Measurements from ENCODE around the gene CCDC142. TPM values are rescaled to one million over a fixed set of nuclear protein-coding genes. Genes with fewer than 3 reads are reported as not detected.

The CCDC142 gene
- total RNA-seq, 1 donor from 2014 or later: 9.5 TPM

DNA sequence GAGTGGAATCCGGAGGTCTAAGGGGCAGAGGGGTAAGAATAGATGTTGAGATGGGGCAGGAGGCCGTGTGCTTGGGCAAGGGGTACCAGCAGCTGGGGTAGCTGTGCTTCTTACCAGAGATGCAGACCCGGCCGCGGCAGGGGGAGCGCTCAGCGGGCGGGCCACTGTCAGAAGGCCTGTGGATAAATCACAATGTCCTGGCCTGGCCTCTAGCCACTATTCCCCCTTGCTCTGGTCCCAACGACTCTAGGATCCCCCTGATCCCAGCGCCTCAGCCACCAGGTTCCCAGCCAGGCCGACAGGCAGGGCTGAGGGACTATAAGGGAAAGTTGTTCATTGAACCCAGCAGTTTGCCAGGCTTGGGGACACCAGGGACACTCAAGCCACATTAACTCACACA is 52.3 kb downstream of the CCDC142 start:
- Histone ChIP-seq H3K36me3 (ENCODE audit: control insufficient read depth, insufficient read depth, low read length) (peaks cover 2% of the 10 kb centered on the region), H3K27me3 (ENCODE audit: control insufficient read depth, insufficient read depth, low read length) (no peaks in the 10 kb centered on the region), H3K4me3 (ENCODE audit: low read depth, low read length) (no peak overlapping the region)
- DNase-seq (ENCODE audit: low read depth): no peak
- TF ChIP-seq, protein P1, sequence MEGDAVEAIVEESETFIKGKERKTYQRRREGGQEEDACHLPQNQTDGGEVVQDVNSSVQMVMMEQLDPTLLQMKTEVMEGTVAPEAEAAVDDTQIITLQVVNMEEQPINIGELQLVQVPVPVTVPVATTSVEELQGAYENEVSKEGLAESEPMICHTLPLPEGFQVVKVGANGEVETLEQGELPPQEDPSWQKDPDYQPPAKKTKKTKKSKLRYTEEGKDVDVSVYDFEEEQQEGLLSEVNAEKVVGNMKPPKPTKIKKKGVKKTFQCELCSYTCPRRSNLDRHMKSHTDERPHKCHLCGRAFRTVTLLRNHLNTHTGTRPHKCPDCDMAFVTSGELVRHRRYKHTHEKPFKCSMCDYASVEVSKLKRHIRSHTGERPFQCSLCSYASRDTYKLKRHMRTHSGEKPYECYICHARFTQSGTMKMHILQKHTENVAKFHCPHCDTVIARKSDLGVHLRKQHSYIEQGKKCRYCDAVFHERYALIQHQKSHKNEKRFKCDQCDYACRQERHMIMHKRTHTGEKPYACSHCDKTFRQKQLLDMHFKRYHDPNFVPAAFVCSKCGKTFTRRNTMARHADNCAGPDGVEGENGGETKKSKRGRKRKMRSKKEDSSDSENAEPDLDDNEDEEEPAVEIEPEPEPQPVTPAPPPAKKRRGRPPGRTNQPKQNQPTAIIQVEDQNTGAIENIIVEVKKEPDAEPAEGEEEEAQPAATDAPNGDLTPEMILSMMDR (IDR thresholded peaks at IDR 0.05; ENCODE audit: insufficient read depth, low read length, poor library complexity, severe bottlenecking): no peak

DNA sequence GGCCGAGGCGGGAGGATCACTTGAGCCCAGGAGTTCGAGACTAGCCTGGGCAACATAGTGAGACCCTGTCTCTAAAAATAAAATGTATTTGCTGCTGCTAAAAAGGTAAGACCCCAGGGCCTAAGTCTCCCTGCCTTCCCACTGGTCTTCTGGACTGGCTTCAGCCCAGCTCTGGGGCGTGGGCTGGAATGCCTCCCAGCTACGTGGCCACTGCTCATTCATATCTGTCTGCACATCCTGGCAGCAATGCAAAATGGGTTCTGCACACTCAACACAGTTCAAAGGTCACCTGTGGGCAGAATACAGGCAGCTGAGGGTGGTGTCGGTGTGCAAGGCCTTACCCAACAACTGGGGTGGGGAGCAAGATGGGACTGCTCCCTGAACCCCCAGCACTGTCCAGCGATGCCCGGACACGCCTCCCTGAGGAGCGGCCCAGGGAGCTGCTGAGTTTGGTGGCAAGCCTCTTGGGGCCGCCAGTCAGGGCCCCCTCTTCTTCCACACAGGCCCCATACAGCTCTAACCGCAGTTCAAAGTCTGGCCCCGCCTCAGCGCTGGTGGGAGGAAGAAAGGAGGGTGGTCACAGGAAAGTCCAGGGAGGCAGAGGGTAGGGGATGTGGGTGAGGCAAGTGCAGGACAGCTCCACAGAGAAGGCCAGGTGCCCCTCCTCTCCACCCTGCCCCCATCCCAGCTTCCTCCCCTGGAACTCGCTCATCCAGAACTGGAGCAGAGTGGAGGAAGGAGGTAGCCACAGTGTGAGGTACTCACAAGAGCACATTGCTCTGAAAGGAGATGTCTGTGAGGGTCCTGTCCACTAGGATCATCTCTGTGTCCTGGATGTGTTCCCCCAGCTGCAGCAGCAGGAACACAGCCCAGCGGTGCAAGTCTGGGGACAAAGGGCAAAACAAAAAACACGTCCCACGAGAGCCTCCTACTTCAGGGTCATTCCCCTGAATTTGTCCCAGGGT is 53.0 kb downstream of the CCDC142 start:
- Histone ChIP-seq H3K36me3 (ENCODE audit: control insufficient read depth, insufficient read depth, low read length) (peaks cover 2% of the 10 kb centered on the region), H3K27me3 (ENCODE audit: control insufficient read depth, insufficient read depth, low read length) (no peaks in the 10 kb centered on the region), H3K4me3 (ENCODE audit: low read depth, low read length) (no peak overlapping the region)
- TF ChIP-seq, protein P1 (IDR thresholded peaks at IDR 0.05; ENCODE audit: insufficient read depth, low read length, poor library complexity, severe bottlenecking): no peak
- no peak for DNase-seq (ENCODE audit: low read depth)

DNA sequence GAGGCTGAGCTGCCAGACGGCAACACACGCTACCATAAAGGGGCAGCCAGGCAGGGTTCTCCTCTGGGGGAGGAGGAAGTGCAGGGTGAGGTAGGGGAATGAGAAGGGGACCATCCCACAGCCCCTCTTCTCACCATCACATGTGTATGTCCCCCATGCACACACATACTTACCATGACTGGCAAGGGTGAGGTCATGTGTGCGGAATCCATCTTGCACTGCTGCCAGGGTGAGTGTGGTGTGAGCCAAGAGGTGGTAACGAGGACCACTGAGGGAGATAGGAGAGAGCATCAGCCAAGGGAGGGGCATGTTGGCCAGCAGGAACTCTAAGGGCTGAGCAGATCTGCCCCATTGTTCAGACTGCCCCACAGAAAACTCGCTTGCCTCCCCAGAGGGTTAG is 54.1 kb downstream of the CCDC142 start:
- H3K36me3 ChIP-seq (ENCODE audit: control insufficient read depth, insufficient read depth, low read length): peaks cover 2% of the 10 kb centered on the region
- H3K27me3 ChIP-seq (ENCODE audit: control insufficient read depth, insufficient read depth, low read length): no peaks in the 10 kb centered on the region

DNA sequence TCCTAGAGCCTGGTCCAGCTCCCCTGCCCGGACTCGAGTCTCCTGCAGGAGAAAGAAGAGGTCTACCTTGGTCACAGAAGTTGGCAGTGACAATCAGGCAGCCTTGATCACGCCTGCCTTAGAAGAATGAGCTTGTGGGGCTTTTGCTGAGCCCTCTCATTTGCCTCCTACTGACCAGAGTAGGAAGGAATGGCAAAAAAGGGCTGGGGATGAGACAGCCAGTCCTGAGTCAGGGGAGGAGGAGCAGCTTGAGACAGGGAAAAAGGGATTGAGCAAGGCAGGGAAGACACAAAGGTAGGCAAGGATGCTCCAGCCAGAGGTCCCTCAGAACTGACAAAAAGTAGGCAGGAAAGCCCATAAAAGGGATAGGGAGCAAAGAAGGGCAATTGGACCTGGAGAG is 55.2 kb downstream of the CCDC142 start:
- no peak for DNase-seq (ENCODE audit: low read depth)
- H3K27me3 ChIP-seq (ENCODE audit: control insufficient read depth, insufficient read depth, low read length): no peaks in the 10 kb centered on the region
- TF ChIP-seq, protein P1 (IDR thresholded peaks at IDR 0.05; ENCODE audit: insufficient read depth, low read length, poor library complexity, severe bottlenecking): no peak
- no peak overlapping the region for H3K4me3 ChIP-seq (ENCODE audit: low read depth, low read length)
- peaks cover 2% of the 10 kb centered on the region for H3K36me3 ChIP-seq (ENCODE audit: control insufficient read depth, insufficient read depth, low read length)

More for the DNA sequence above, 54.1 kb downstream of the CCDC142 start:
- no peak for DNase-seq (ENCODE audit: low read depth)
- H3K4me3 ChIP-seq (ENCODE audit: low read depth, low read length): no peak overlapping the region
- TF ChIP-seq, protein P1 (IDR thresholded peaks at IDR 0.05; ENCODE audit: insufficient read depth, low read length, poor library complexity, severe bottlenecking): no peak

DNA sequence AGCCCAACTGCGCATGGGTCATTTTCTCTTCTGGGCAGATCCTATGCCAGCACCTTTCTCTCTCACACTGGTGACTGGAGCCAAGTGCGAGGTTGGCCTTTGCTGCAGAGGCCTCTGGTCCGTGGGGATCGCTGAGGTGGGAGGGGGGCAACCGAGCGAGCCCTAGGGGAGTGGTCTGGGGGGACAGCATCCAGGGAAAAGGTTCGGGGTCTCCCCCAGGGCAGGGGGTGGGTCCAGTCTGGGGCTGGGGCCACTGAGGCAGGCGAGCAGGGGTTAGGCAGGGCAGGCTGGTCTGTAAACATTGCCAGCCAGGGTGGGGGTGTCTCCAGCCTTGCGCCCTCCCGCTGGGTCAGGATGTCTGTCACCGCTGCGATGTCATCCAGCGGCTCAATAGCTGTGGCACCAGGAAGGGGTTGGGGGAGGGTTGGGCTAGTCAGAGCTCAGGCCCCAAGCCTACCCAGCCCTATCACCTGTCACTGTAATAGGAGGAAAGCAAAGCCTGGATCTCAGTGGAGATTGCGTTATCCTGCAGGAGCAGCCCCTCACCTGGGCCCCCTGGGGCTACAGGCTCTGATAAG is 56.5 kb downstream of the CCDC142 start:
- TF ChIP-seq, protein P1 (IDR thresholded peaks at IDR 0.05; ENCODE audit: insufficient read depth, low read length, poor library complexity, severe bottlenecking): no peak
- DNase-seq (ENCODE audit: low read depth): no peak
- no peak overlapping the region for H3K4me3 ChIP-seq (ENCODE audit: low read depth, low read length)
- H3K27me3 ChIP-seq (ENCODE audit: control insufficient read depth, insufficient read depth, low read length): no peaks in the 10 kb centered on the region
- H3K36me3 ChIP-seq (ENCODE audit: control insufficient read depth, insufficient read depth, low read length): peaks cover 2% of the 10 kb centered on the region

All from kidney epithelial cell (primary cell).